HG02623 (cell line): Measurements from ENCODE around the gene KIF17.

Source experiments
- ATAC-seq: cut with Tn5 transposase; IDR thresholded peaks from one replicate; pipeline ENCODE4 v1.9.1; 2021; ENCODE audit warnings: moderate library complexity; ENCODE audit not compliant: unreplicated experiment

Gene KIF17

GRCh38 chr1:20711285-20712214 lies 6.3 kb downstream of the KIF17 start:
- ATAC-seq: no peak

- no peak for ATAC-seq
Observed at GRCh38 chr1:20710469-20711284, 7.1 kb downstream of the KIF17 start.

- no peak for ATAC-seq
Observed at GRCh38 chr1:20709868-20710267, 7.9 kb downstream of the KIF17 start.

DNA sequence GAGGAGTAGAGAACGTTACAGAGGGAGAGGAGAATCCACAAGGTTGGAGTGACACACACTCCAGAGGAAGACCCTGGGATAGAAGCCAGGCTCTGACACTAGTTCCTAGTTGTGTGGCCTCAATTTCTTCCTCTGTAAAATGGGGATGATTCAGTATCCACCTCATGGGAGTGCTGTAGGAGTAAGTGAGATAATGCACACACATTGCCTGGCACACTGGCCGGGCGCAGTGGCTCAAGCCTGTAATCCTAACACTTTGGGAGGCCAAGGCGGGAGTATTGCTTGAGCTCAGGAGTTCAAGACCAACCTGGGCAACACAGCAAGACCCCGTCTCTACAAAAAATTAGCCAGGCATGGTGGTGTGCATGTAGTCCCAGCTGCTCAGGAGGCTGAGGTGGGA lies 8.9 kb downstream of the KIF17 start:
- ATAC-seq: no peak

DNA sequence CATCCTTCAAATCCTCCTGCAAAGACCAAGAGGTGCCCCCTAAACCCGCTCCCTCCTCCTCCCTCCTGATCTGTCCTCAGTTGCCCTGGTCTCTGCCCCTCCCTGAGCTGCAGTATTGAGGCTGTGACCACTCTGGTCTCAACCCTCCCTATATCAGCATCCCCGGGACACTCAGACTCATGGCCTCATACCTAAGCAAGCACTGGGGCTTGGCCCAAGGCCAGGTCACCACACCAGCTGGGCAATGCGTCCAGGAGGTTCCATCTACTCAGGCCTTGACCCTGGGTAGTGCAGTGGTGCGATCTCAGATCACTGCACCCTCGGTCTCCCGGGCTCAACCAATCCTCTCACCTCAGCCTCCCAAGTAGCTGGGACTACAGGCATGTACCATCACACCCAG lies 9.8 kb downstream of the KIF17 start:
- no peak for ATAC-seq

DNA sequence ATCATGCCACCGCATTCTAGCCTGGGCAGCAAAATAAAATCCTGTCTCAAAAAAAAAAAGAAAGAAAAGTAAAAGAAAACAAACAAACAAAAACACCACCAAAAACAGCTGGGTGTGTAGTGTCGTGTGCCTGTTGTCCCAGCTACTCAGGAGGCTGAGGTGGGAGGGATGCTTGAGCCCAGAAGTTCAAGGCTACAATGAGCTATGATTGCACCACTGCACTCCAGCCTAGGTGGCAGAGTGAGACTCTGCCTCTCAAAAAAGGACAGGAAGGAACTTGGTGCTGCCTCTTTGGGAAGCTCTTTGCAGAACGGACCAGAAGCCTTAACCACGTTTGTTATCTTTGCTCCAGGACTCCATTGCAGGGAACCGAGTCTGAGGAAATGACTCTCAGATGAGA lies 11.0 kb downstream of the KIF17 start:
- ATAC-seq: no peak

- ATAC-seq: no peak
Observed at GRCh38 chr1:20705203-20705755, 12.5 kb downstream of the KIF17 start.

- no peak for ATAC-seq
Observed at GRCh38 chr1:20704390-20705202, 13.2 kb downstream of the KIF17 start.

- no peak for ATAC-seq
Observed at GRCh38 chr1:20703124-20703756, 14.6 kb downstream of the KIF17 start.

DNA sequence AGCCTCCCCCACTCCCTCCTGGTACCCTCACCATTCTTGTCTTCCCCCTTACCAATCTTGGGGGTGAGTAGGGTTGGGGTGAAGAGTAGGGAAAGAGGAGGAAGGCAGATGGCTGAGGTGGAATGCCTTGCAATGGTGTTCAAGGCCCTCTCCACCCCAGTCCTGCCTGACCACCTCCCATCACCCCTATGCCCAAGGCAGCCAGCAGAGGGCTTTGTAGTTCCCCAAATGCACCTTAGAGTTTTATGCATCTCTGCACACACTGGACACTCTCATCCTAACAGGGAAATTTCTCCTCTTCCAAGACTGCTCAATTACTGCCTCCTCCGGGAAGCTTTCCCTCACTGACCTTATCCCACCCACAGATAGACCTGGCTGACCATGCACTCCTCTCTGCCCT lies 15.4 kb downstream of the KIF17 start:
- ATAC-seq: no peak

DNA sequence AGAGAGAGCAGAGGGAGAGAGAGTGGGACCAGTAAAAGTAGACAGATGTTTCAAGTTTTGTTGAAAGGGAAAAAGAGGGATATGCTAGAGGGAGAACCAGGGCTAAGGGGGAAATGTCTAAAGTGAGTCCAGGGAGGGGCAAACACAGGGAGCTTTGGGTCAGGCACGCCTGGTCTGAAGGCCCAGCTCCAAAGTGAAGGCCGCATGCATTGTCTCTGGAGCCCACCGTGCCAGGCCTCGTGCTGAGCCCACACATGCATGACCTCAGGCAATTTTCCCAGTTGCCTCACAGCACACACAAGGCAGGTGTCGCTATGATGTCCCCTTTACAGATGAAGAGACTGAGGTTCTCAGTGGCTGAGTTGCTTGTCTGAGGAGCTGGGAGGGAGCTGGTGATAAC lies 16.0 kb downstream of the KIF17 start:
- no peak for ATAC-seq

GRCh38 chr1:20701446-20701845 lies 16.4 kb downstream of the KIF17 start:
- ATAC-seq: no peak

DNA sequence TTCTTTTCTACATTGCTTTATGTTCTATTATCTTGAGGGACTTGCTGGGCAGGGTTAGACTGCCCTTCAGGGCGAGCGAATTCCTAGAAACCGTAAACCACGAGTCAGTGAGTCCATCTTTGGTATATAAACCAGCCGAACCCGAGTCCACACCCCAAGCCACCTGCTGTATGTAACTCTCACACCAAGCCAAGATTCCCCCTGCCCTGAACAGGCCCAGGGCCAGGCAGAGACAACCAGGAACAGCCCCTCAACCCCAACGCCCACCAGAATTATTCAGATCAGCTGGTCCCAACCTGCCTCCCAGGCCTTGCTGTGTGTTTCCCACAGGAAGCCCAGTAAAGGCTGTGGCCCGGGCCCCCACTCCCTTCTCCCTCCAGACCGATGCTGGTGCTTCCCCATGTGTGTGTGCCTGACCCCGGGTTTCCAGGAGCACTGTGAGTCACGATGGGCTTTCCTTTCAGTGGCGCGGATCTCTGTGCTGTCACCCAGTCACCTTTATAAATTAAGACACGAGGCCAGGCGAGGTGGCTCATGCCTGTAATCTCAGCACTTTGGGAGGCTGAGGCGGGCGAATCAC lies 17.1 kb downstream of the KIF17 start:
- no peak for ATAC-seq

- ATAC-seq: no peak
Observed at GRCh38 chr1:20699558-20699957, 18.2 kb downstream of the KIF17 start.

- ATAC-seq: no peak
Observed at GRCh38 chr1:20698195-20698910, 19.5 kb downstream of the KIF17 start.

- ATAC-seq: no peak
Observed at GRCh38 chr1:20697563-20697962, 20.2 kb downstream of the KIF17 start.

- peak; percentile 52 for ATAC-seq
Observed at GRCh38 chr1:20696397-20697333, 21.1 kb downstream of the KIF17 start.

DNA sequence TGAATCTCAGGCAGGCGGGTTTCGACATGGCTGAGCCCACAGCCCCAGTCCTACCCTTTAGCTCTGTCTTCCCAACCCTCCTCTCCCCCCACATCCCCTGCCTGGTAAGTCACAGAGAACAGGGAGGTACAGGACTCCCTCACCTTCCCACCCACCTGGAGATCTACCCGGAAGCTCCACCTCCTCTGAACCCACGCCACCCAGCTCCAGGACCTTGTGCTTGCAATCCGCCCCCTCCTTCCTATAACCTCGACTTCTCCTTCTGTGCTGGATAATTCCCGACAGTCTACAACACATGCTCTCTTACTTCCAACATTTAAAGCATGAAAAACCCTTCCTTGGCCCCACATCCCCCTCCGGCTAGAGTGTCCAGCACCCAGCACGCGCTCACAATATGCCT lies 22.3 kb downstream of the KIF17 start:
- no peak for ATAC-seq
